ENCODE measurements around the gene TEDC1.
A peak's percentile ranks its signal among the peaks of the same experiment; 100 is the strongest.

TEDC1 gene

GRCh38 chr14:105458571-105458970, 32.5 kb upstream of the TEDC1 start:
- no peak for DNase-seq

DNA sequence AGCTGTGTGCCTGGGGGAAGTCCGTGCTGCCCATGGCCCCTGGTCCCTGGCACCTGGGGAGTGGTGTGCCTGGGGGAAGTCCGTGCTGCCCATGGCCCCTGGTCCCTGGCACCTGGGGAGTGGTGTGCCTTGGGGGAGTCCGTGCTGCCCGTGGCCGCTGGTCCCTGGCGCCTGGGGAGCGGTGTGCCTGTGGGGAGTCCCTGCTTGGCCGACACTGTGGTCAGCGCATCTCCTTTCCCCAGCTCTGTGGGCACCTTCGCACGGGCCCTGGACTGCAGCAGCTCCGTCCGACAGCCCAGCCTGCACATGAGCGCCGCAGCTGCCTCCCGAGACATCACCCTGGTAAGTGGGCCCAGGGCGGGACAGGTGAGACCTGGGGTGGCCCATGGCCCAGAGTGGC, 30.9 kb upstream of the TEDC1 start:
- DNase-seq: no peak

GRCh38 chr14:105460616-105461015, 30.4 kb upstream of the TEDC1 start:
- no peak for DNase-seq

DNA sequence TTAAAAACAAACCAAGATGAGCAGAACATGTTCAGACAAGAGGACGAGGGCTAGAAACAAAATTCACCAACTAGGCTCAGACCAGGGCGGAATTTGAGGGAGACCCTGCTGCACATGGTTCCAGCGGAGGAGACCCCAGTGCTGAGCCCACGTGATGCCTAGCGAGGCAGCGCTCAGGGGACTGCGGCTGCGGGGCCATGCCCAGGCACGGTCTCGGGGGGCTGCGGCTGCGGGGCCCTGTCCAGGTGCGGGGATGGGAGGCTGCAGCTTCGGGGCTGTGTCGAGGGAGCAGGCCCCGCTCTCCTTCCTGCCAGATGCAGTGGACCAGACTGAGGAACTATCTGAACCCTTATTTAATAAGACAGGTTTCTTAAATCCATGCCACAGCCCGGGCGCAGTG, 29.1 kb upstream of the TEDC1 start:
- no peak for DNase-seq

- no peak for DNase-seq
Measured at GRCh38 chr14:105464501-105464900, 26.5 kb upstream of the TEDC1 start.

DNA sequence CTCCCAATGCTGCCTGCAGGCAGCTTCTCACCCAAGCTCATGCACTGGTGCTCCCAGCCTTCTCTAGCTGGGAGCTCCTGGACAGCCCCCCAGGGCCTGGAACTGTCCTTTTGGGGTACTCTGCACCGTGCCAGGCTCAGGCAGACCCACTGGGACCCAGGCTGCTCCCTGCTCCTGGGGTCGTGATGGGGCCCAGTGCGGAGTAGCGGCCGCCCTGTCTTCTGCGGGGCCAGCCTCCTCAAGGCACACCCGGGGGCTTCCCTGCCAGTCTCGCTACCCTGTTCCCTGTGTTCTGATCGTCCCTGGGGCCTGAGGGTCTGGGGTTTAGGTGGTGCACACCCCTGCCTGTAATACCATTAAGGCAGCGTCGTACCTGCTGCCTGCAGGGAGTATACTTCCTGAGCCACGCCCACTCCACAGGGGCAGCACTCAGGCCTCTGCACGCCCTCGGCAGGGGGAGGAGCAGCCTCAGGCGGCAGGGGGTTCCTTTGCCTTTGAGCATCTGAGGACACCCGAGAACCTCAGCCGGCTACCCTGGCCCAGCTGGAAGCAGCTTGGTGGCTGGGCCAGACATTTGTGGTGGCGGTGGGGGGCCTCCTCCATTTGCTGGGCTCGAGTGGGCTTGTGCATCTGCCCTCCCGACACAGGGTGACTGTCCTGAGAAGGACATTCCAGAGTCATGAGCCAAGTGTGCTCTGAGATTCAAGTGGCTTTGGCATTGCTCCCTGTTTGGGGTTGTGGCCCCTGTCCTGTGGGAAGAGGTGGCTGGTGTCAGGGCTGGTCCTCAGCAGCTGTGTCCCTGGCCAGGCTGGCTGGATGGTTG, 25.6 kb upstream of the TEDC1 start:
- no peak for DNase-seq

DNA sequence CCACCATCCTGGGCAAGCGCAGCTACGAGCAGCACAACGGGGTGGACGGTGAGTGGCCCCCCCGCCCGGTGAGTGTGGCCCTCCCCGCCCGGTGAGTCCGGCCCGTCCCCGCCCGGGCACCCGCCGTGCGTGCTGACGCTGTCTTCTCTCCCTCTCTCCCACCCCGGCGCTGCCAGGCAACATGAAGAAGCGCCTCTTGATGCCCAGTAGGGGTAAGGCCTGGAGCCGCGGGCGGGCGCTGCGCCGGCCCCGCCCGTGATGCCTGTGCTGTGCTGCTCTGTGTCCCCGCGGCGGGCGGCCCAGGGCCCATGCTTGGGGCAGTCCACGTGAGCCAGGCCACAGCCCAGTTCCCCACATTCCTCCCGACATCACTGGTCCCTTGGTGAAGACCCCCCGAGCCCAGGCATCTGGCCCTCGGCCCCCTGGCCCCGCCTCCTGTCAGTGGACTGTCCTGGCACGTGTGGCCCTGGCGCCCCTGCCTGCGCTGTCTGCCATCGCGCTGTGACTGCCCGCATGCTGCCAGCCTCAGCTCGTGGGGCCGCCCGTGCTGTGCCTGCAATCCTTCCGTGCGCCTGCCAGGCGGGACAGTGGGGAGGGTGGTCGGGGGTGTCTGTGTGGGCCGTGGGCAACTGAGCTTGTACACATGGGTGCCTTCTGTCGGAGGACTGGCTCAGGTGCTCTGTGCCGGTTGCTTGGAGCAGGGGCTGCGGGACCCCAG, 24.4 kb upstream of the TEDC1 start:
- DNase-seq: no peak

DNA sequence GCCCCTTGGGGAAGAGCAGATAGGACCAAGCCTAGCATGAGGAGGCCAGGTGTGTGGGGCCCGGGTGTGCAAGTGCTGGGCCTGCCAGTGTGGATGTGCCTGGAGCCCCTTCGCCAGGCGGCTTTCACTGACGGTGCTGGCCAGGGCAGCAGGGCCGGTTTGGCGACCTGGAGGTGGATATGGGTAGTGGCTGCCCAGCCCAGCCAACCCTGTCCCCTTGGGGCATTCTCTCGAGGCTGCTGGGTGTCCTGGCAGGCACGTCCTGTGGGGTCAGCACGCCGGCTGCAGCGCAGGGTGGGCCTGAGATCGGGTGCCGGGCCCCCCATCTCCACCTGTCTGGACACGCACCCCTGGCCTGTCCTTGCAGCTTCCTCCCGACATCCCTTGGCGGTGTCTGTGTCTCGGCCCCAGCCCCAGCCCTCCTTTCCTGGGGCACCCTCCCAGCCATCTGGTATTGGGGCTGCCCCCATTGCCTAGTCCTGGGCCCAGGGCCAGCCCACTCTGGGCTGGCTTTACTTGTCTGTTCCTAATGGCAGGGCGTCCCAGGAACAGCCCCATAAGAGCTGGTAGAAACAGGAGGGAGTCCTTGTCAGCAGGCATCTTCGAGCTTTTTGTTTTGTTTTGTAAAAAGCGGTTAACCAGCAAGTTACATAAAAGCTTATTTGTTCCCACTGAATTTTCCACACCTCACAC, 23.7 kb upstream of the TEDC1 start:
- DNase-seq: no peak

DNA sequence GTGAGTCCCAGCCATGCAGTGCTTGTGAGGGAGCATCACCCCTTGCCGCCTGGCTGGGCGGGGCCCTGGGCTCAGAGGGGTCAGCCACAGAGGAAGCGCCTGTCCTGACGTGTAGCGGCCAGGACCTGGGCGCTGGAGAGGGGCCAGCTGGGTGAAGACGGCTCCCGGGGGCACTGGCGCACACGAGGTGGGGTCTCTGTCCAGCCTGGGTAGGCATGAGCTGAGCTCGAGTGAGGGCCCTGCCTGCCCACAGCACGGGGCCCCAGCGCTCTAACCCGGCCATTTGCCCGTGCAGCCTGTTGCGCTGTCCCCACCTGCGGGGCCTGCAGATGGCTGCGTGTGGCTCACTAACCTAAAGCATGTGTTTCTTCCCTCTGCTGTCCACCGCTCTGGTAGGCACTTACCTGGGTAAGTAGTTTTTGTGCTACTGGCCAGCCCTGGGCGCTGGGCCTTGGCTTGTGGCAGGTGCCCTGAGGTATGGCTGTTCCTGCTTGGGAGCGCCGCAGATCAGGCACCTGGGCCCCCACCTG, 23.0 kb upstream of the TEDC1 start:
- DNase-seq: no peak

- DNase-seq: no peak
Measured at GRCh38 chr14:105468621-105469241, 22.3 kb upstream of the TEDC1 start.

- no peak for DNase-seq
Measured at GRCh38 chr14:105469456-105470349, 21.3 kb upstream of the TEDC1 start.

GRCh38 chr14:105470350-105471296, 20.4 kb upstream of the TEDC1 start:
- DNase-seq: no peak

DNA sequence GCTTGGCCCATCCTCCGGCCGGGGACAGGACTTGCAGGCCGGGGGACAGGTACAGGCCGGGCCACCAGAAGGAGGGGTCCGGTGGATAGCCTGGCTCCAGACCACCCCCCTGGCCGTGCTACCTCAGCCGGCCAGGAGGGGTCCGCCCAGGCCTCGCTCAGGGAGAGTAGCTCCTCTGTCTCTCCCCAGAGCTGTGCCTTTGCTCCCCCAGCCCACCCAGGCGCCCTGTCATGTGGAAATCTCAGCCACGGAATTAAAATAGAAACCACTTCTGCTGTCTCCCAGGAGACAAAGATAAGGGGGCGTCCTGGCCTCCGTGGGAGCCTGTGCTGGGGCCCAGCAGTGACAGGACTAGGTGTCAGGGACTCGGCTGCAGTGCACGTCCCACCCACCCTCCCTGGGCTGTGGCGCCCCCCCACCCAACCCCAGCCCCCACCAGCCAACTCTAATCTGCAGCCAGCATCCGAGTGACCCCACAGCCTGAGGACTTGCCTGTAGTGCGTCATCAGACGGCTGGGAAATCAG, 19.7 kb upstream of the TEDC1 start:
- DNase-seq: no peak

DNA sequence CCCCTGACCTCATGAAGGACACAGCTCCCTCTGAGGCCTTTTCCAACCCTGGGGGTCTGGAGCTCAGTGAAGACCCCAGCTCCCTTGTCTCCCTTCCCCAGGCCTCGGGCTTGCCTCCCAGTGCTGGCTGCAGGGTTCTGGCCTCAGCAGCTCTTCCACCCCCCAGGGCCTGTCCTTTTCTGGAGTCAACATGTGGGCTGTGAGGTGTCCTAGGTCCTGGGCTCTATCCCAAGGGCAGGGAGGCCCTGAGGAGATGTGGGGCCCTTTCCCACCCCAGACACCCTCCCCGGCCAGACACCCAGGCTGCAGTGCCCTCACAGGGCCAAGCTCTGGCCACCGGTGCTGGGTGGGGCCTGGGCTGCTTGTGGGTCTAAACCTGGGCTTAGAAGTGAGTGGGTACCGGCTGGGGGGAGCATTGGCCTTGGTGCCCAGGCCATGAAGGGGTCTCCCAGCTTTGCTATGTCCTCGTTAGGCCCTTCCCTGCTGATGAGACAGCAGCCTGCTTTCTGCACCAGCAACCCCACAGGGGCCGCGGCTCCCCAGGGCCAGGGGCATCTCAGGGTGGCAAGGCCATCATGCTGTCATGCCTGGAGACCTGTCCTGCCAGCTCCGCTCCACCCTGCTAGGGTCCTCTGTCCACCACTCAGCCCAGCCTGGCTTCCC, 19.1 kb upstream of the TEDC1 start:
- DNase-seq: no peak

- DNase-seq: no peak
Measured at GRCh38 chr14:105472486-105472991, 18.5 kb upstream of the TEDC1 start.

GRCh38 chr14:105473033-105473676, 17.9 kb upstream of the TEDC1 start:
- no peak for DNase-seq

- peak; percentile 65 for DNase-seq
Measured at GRCh38 chr14:105473677-105474482, 17.2 kb upstream of the TEDC1 start.

Measured in activated CD4-positive, alpha-beta T cell treated with anti-CD3 and anti-CD28 coated beads, Interleukin-2, Interleukin-6, amounts not matched to agents 100 ng/mL and 50 ng/mL, durations not matched to agents 16 hours and 8 hours (primary cell).